ENCODE data around the gene FNDC11. TPM values are rescaled to one million over a fixed set of nuclear protein-coding genes. Genes with fewer than 3 reads are reported as not detected.

FNDC11 gene
- polyA plus RNA-seq, 3 donors = 0.95 to 1.6 (median 1.0) TPM

DNA sequence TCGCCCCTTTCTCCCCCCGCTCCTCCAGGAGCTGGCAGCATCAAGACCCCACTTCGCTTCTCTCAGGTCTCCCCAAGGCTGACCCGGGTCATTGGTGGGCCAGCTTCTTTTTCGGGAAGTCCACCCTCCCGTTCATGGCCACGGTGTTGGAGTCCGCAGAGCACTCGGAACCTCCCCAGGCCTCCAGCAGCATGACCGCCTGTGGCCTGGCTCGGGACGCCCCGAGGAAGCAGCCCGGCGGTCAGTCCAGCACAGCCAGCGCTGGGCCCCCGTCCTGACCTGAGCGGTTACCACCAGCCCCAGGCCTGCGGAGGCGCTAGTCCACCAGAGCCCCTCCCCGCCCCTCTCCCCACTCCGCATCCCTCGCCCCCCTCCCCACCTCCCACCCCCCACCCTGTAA, 32.4 kb upstream of the FNDC11 start:
- DNase-seq (ENCODE audit: extremely low read depth in 1 of 11, low read depth in 9 of 11, low spot score in 4 of 11) = no peak

DNA sequence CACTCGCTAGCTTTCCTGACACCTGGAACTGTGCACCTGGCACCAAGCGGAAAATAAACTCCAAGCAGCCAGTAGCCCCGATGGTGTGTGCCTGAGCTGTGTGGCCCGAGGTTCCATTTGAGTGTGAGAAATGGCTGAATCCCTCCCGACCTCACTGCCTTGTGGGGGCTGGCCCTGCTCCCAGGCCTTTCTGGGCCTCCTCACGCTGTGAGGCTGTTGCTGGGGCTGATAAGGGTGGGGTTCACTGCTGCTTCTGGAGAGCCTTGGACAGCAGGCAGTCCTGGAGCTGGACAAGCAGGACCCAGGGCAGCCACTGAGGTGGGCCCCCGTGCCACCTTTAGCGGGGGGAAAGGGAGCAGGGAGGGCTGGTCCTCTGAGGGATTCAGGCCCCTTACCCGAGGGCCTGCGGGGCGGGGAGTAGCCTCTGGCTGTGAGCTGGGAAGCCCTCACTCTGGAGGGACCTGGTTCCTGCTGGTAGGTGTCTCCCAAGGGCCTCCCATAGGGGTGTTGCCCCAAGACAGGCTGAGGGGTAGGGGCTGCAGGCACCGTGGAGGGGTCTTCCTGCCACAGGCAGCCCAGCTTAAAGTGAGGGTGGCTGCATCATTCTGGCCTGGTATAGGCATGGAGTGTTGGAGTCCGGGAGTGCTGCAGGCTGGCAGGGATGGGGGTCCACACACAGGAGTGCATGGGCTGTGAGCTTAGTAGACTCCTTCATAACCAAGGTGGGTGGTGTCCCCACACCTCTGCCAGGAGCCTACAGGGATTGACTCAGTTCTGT, 31.7 kb upstream of the FNDC11 start:
- no peak for DNase-seq (ENCODE audit: extremely low read depth in 1 of 11, low read depth in 9 of 11, low spot score in 4 of 11)

DNA sequence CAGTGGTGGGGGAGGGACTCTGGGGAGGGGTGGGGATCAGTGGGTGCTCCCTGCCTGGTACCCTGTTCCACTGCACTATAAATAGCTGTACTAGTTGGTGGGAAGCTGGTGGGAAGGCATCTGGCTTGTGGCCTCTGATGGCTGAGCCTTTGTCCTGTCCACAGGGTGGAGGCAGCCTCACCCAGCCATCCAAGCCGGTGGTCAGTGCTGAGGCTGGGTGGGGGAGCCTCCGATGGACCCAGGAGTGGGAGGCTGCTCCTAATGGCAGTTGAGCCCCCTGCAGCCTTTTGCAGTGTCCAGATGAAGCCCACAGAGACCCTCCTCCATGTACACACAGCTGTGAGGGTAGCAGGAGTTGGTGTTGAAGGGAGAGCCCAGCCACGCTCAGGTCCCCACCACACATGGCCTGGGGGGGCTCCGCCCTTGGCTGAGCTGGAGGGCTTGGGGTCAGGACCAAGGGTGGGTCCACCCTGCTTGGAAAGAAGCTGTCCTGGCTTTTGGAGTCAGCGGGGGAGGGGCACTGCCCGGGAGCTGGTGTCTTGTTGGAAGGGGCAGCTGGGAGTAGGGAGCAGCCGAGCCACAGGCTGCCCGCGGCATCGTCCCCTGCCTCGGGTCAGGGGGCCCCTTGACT, 30.9 kb upstream of the FNDC11 start:
- DNase-seq (ENCODE audit: extremely low read depth in 1 of 11, low read depth in 9 of 11, low spot score in 4 of 11) = no peak

DNA sequence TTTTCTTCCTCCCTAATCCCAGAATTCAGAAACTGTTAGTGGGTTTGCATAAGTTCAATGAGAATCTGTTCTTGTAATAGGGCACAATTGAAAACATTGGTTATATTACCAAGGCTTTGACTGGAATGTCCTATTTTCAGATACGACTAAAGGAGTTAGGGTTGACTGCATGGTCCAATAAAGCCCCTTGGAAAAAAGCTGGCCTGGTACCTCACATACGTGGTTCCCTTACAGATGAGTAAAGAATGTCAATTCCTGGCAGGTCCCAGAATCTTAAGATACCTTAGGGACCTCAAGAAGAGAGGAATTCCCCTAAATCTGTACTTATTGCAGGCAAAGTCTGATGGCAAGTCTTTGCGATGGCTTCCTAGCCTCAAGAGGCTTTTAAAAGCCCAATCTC, 28.8 kb upstream of the FNDC11 start:
- no peak for DNase-seq (ENCODE audit: extremely low read depth in 1 of 11, low read depth in 9 of 11, low spot score in 4 of 11)

DNA sequence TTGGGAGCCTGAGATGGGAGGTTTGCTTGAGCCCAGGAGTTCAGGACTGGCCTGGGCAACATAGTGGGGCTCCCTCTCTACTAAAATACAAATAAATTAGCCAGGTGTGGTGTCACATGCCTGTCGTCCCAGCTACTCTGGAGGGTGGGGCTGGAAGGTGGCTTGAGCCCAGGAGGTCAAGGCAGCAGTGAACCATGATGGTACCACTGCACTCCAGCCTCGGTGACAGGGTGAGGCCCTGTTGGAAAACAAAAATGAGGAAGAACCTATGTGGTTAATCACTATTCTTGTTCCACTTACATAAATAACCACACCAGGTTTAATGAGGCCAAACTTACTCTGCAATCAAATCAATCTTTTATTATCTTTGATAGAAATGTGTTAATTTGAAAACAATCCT, 28.0 kb upstream of the FNDC11 start:
- DNase-seq (ENCODE audit: extremely low read depth in 1 of 11, low read depth in 9 of 11, low spot score in 4 of 11) = no peak

DNA sequence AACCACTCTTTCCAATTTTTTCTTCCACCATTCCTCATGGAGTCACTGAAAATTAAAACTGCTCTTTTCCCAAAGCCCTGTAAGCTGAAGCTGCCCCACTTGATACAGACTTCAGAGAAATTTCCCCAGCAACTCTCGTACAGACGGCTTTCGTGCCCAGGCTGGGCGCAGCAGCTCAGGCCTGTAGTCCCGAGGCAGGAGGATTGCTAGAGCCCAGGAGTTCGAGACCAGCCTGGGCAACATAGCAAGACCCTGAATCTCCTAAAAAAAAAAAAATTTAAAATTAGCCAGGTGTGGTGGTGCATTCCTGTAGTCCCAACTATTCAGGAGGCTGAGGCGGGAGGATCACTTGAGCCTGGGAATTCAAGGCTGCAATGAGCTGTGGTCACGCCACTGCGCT, 26.8 kb upstream of the FNDC11 start:
- no peak for DNase-seq (ENCODE audit: extremely low read depth in 1 of 11, low read depth in 9 of 11, low spot score in 4 of 11)

DNA sequence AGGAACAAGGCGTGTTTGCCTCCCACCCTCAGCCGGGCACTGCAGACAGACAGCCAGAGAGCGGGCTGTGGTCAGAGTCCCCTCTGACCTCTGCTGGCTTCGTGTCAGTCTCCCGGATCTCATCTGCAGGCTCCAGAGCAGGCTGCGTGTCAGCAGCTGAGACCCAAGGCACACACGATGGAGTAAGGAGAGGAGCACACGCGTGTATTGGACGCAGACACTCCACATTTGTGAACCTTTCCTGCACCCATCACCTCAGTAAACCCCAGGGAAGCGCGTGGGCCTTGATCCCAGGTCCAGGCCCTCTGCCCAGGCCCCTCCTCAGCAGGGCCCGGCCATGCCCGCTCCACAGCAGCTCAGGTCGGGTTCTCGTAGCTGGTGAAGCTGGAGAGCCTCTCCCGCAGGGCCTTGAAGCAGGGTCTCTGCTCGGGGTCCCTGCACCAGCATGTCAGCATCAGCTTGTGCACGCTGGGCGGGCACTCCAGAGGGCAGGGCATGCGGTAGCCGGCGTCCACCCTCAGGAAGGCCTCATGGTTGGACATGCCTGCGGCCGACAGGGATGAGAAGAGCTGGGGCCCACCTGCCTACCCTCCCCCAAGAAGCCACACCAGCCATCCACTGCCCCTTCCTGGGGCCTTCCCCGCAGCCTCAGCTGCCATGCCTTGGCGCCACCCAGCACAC, 24.6 kb upstream of the FNDC11 start:
- DNase-seq (ENCODE audit: extremely low read depth in 1 of 11, low read depth in 9 of 11, low spot score in 4 of 11) = no peak

DNA sequence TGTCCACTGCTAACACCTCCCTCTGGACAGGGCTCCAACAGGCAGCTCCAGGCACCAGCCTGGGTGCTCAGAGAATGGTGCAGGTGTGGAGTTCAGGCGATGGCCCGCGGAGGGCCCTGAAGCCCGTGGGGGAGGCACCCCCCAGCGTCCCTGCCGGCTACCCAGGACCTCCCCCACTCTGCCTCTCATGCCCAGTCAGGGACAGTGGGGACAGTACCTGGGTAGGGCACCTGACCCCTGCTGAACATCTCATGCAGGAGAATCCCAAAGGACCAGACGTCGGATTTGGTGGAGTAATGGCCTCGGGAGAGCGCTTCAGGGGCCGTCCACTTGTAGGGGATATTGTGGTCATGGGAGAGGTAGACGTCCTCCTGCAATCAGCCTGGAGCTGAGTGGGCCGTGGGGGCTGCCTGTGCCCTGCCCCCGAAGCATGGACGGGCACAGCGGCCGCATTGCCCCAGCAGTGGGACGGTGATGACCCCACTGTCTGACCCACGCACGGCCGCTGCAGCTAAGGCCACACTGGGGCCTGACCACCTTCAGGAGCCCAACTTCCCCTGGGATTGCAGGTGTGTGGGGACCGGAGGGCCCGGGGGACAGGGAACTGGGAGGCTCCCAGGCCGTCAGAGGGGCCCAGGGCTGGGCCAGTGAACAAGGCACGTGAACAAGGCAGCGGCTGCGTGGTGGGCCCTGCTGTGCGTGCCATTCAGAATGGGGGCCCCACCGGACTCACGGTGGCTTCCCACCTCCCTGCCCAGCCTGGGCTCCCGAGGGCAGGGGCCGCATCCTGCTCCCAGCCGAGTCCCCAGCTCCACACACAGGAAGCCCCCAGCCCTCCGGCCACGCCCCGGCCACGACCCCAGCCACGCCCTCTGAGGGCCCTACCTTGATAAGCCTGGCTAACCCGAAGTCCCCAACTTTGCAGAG, 23.8 kb upstream of the FNDC11 start:
- DNase-seq (ENCODE audit: extremely low read depth in 1 of 11, low read depth in 9 of 11, low spot score in 4 of 11) = no peak

DNA sequence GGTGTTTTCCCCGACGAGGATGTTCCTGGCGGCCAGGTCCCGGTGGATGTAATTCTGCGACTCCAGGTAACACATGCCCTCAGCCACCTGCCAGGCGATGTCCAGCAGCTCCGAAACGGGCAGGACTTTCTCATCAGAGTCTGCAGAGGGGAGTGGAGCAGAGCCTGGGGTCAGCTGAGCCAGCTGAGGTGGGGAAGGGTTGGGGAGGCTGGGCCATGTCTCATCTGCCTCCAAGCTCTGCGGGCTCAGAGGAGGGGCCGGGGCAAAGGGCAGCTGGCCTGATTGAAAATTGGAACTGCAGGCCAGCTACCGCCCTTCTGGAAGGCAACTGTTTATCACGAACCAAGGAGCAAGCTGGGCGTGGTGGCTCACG, 23.2 kb upstream of the FNDC11 start:
- no peak for DNase-seq (ENCODE audit: extremely low read depth in 1 of 11, low read depth in 9 of 11, low spot score in 4 of 11)

DNA sequence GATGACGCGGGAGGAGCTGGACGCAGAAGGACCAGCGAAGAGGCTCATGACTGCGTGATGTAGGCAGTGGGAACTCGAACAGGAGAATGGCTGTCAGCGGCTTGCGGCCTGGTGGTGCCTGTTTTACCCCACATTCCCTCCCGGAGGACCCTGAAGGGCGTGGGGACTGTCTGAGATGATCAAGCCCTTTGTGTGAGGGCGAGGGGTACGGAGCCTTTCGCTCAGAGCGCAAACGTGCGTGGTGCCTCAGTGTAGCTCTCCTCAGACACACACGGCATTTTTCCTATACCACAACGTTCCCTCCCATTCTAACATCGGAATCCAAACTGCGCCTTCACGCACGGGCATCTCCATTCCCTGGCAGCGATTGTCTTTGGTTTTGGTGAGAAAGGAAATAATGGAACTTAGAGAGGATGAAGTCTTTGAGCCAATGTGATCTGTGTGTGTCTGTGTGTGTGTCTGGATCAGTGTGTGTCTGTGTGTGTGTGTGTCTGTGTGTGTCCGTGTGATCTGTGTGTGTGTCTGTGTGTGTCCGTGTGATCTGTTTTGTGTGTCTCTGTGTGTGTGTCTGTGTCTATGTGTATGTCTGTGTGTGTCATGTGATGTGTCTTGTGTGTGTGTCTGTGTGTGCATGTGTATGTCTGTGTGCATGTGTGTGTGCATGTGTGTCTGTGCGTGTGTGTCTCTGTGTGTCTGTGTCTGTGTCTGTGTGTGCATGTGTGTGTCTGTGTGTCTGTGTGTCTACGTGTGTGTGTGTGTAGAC, 22.1 kb upstream of the FNDC11 start:
- no peak for DNase-seq (ENCODE audit: extremely low read depth in 1 of 11, low read depth in 9 of 11, low spot score in 4 of 11)

DNA sequence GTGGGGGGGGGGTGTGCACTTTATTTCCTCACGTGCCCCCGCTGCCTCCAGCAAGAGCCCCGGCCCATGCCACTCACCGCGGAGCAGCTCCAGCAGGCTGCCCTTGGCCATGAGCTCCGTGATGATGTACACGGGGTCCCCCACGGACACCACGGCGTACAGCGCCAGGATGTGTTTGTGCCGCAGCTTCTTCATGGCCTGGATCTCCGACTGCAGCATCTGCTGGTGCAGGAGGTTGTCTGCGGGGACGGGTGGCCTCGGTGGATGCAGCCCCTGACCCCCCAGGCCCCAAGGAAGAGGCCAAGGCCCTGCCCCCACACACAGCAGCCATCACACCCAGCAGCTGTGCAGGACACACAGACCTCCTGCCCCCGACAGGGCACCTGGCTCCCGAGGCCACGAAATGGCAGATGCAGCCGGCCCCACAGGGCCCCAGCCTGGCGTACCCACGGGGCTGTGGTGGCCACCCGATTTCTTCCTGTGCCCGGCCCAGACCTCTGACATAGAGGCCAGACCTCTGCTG, 21.4 kb upstream of the FNDC11 start:
- DNase-seq (ENCODE audit: extremely low read depth in 1 of 11, low read depth in 9 of 11, low spot score in 4 of 11) = no peak

DNA sequence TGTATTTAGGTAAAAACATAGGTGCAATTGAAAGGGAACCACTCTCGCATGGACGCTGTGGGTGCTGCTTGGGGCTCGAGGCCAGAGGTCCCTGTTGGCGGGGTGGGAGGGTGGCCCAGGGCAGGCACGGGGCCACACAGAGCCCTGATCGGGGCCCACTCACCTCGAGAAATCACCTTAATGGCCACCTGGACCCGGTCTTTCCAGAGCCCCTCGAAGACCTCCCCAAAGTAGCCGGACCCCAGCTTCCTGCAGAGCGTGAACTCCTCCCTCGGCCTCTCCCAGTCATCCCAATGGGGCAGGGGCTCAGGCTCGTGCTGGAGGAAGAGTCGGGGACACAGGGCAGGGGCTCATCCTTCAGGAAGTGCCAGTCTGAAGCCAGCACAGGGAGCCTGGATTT, 20.6 kb upstream of the FNDC11 start:
- DNase-seq (ENCODE audit: extremely low read depth in 1 of 11, low read depth in 9 of 11, low spot score in 4 of 11) = no peak

DNA sequence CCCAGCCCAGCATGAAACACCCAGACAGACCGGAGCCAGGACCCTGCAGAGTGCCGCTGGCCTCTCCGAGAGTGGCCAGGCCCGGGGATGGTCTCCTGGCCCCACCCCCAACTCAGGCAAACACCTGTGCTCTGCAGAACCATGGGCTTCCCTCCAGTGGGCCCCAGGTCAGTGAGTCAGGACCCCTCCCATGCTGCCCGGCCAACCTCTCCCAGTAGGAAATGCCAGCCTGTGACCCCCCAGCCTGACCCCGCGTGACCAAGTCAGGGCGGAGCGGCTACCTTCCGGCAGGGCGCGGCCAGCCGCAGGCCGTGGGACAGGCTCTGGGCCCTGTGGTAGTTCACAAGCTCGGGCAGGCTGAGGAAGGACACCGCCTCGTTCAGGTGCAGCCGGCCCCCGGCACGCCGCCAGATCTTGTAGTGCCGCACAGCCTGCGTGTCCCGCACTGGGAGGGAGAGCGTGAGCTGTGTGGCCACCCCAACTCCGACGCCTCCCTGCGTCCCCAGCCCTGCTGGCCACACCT, 20.0 kb upstream of the FNDC11 start:
- no peak for DNase-seq (ENCODE audit: extremely low read depth in 1 of 11, low read depth in 9 of 11, low spot score in 4 of 11)

DNA sequence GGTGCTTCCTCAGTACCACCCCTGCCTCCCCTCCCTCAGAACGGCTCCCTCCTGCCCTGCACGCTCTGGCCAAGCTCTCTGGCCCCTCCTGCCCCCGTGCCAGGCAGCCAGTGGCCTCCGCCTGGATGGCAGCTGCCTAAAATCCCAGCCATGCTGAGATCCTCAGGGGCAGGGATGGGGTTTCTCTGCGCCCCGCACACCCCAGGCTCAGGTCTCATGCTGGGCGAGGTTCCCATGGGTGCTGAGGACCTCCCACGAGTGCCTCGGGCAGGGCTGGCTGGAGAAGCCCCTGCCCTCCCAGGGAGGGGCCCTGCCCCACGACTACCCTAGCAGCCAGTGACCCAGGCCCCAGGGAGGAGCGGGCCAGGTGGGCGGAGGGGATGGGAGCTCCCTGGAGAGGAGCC, 19.5 kb upstream of the FNDC11 start:
- no peak for DNase-seq (ENCODE audit: extremely low read depth in 1 of 11, low read depth in 9 of 11, low spot score in 4 of 11)

DNA sequence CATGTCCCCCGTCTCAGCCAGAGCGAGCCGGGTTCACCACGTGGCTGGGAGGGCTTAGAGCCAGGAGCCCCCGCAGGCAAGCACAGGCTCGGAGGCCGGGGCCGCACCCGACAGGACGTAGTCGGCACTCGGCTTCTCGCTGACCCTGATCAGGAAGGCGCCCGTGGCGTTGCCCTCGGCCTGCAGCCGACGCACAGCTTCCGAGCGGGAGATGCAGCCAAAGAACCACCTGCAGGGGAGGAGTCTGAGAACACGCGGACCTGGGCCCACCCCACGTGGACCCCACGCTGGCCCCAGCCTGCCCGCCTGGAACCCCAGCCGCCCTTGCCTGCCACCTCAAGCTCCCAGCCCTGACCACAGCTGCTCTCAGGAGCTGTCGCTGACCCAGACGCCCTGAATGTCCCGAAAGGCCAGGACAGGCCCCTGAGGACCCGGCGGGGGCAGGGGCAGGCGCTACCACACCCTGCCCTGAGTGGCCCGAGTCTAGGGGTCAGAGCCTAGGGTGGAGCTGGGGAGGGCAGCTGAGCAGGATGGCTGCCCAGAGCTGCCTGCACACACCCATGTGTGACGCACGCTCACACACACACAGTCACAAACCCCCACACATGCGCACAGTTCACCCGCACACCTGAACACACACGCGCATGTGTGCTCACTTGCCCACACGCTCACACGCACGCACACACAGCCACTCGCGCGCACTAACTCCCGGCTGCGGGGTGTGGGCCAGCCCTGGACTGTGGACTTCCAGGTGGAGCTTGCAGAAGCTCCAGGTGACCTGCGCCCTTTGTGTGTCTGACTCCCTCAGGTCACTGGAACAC, 18.9 kb upstream of the FNDC11 start:
- no peak for DNase-seq (ENCODE audit: extremely low read depth in 1 of 11, low read depth in 9 of 11, low spot score in 4 of 11)

DNA sequence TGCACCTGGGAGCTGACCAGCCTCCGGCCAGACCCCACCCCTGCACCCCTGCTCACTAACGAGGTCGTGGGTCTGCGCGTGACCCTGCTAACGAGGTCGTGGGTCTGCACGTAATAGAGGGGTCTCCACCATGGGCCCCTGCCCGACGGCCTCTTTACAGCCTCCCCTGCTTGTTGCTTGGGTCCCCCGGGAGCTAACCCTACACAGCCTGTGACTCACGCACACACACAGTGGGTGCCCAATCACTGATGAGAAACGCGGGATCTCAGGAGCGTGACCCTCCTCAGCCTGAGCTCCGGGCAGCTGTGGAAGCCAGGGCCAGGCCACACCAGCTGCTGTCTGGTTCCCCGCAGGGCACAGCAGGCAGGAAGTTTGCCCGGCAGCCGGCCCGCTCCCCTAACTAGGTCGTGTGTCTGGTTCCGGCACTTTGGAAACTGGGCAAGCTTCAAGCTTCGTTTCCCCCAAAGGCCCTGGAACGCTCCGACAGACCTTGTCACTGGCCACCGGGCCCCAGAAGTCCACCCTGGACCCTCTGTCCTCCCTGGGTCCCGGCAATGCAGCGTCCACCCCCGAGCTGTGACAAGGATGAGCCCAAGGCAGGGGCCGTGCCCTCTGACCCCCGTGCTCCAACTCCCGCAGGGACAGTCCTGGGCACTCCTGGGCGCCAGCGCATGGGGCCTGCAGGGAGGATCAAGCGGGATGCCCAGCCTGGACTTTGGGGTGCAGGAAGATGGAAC, 17.6 kb upstream of the FNDC11 start:
- no peak for DNase-seq (ENCODE audit: extremely low read depth in 1 of 11, low read depth in 9 of 11, low spot score in 4 of 11)

DNA sequence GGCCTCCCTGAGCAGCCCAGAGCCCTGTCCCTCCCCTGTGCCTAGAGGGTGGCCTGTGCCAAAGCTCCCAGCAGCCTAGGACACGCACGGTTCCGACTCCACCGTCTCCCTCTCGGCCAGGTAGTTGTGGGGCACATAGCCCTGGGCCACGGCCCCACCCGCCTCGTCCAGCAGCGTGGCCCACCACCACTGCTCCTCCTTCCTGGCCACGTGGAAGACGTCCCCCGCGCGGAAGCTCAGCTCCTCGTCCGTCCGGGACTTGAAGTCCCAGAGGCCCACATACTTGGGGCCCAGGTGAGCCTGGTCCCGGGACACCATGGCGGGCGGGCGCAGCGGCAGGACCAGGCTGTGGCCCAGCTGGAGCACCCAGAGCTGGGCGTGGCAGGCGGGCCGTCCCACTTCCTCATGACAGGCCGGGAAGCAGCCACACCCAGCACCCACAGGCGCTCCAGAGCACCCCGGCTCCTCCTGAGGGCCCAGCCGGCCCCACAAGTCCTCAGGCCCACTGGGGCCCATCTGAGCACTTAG, 16.9 kb upstream of the FNDC11 start, which contains the start of gene PTK6:
PTK6 (minus strand) TSS at position 380 of the 528 bp plus-strand sequence; CDS start at position 318, 62 bp downstream.
- no peak for DNase-seq (ENCODE audit: extremely low read depth in 1 of 11, low read depth in 9 of 11, low spot score in 4 of 11)
